ENCODE data around the gene TP53I13.

GRCh38 chr17:29620271-29620670 is 51.8 kb downstream of the TP53I13 start:
- no peak for TF ChIP-seq EZH2 (IDR thresholded peaks at IDR 0.05)
- no peak for TF ChIP-seq POLR2AphosphoS5 (IDR thresholded peaks at IDR 0.05; ENCODE audit: borderline replicate concordance, low read depth, low read length)

Data from SK-N-MC (cell line).